Endodermal cell (in vitro differentiated cells): ENCODE data around the gene HOXA11. TPM values are rescaled to one million over a fixed set of nuclear protein-coding genes. Genes with fewer than 3 reads are reported as not detected.

Experiments
- DNase-seq: peaks from one replicate; pipeline ENCODE4 v3.0.0-alpha.2; 2017
- H3K27ac ChIP-seq: 2 replicates; pipeline ENCODE4 v1.5.1; 2013; ENCODE audit warnings: mild to moderate bottlenecking, low read depth, low read length, moderate library complexity
- H3K27me3 ChIP-seq: 2 replicates; pipeline ENCODE4 v1.6.1; 2013; ENCODE audit warnings: mild to moderate bottlenecking, low read length, moderate library complexity; ENCODE audit not compliant: insufficient read depth, control insufficient read depth, poor library complexity, severe bottlenecking
- H3K36me3 ChIP-seq: 2 replicates; pipeline ENCODE4 v1.7.0; 2013; ENCODE audit warnings: mild to moderate bottlenecking, low read length, moderate library complexity; ENCODE audit not compliant: control insufficient read depth, insufficient read depth
- H3K4me1 ChIP-seq: one replicate; pipeline ENCODE4 v1.7.0; 2013; ENCODE audit warnings: low read length; ENCODE audit not compliant: control insufficient read depth, insufficient read depth
- H3K4me3 ChIP-seq: 2 replicates; pipeline ENCODE4 v1.5.1; 2013; ENCODE audit warnings: mild to moderate bottlenecking, low read length, moderate library complexity
- H3K9ac ChIP-seq: 2 replicates; pipeline ENCODE4 v1.6.1; 2013; ENCODE audit warnings: mild to moderate bottlenecking, low read length, moderate library complexity; ENCODE audit not compliant: poor library complexity, severe bottlenecking; ENCODE audit errors: extremely low read depth
- H3K9me3 ChIP-seq: 2 replicates; pipeline ENCODE4 v1.6.1; 2013; ENCODE audit warnings: mild to moderate bottlenecking, low read length, moderate library complexity; ENCODE audit not compliant: control insufficient read depth
- H3K27ac Mint-ChIP-seq: 2 replicates; pipeline ENCODE4 v1.8.0; 2020; ENCODE audit warnings: mixed read lengths
- H3K27me3 Mint-ChIP-seq: 2 replicates; pipeline ENCODE4 v1.8.0; 2021; ENCODE audit warnings: mild to moderate bottlenecking, mixed read lengths; ENCODE audit not compliant: insufficient read depth
- H3K36me3 Mint-ChIP-seq: 2 replicates; pipeline ENCODE4 v1.8.0; 2020; ENCODE audit warnings: low read depth, mixed read lengths
- H3K4me1 Mint-ChIP-seq: 2 replicates; pipeline ENCODE4 v1.8.0; 2020; ENCODE audit warnings: mixed read lengths
- H3K4me3 Mint-ChIP-seq: 2 replicates; pipeline ENCODE4 v1.8.0; 2020; ENCODE audit warnings: mild to moderate bottlenecking, moderate library complexity, mixed read lengths
- H3K9me3 Mint-ChIP-seq: 2 replicates; pipeline ENCODE4 v1.8.0; 2020; ENCODE audit warnings: mild to moderate bottlenecking, mixed read lengths
- CTCF ChIP-seq: fragments of 200-600 bp; sonication (generic); conservative IDR thresholded peaks from 2 replicates; pipeline ENCODE4 v1.5.0; 2021; ENCODE audit warnings: antibody characterized with exemption, mild to moderate bottlenecking
- WGBS, 2 experiments: methylation state at CpG; one replicate each; pipeline versions ENCODE4 v1.1.5 to v1.1.7; 2013; ENCODE audit warnings: missing lambda C conversion rate in 2 of 2, mixed read lengths in 1 of 2; ENCODE audit not compliant: insufficient coverage in 1 of 2, insufficient read length in 1 of 2; 5-methylcytosine and 5-hydroxymethylcytosine counted together
- total RNA-seq, 2 donors: library from RNA; stranded (reverse); fragmentation: NEBNext Ultra II Directional in 1 of 2; extraction: Animal tissue kit (Norgen Biotek cat#: 25700) in 1 of 2; gene quantifications; 2 replicates in 1 of 2; 3 replicates in 1 of 2; pipeline ENCODE4 v1.2.1, GENCODE V29; 2021

HOXA11 gene
- total RNA-seq, 2 donors from 2014 or later: not detected

- H3K4me3 Mint-ChIP-seq: no peak overlapping the region
- TF ChIP-seq CTCF: no peak
- 28 to 36% methylated on average over 10 to 22 of the region's 22 CpGs for WGBS, 2 experiments
- no peak overlapping the region for H3K27ac Mint-ChIP-seq
- peaks cover 3% of the 10 kb centered on the region for H3K4me1 ChIP-seq
- no peak overlapping the region for H3K27ac ChIP-seq
- H3K9me3 ChIP-seq: peaks cover 11% of the 10 kb centered on the region
- peaks cover 12% of the 10 kb centered on the region for H3K4me1 Mint-ChIP-seq
- no peak overlapping the region for H3K4me3 ChIP-seq
- no peaks in the 10 kb centered on the region for H3K36me3 Mint-ChIP-seq
- H3K27me3 ChIP-seq: peaks cover 100% of the 10 kb centered on the region
- no peak for DNase-seq
- H3K9ac ChIP-seq: no peak overlapping the region
- peaks cover 6% of the 10 kb centered on the region for H3K9me3 Mint-ChIP-seq
- peaks cover 97% of the 10 kb centered on the region for H3K27me3 Mint-ChIP-seq
- no peaks in the 10 kb centered on the region for H3K36me3 ChIP-seq
These were observed 7.9 kb downstream of the HOXA11 start for GRCh38 chr7:27176962-27177794.

- no peak overlapping the region for H3K27ac Mint-ChIP-seq
- DNase-seq: no peak
- Histone ChIP-seq H3K36me3 (no peaks in the 10 kb centered on the region), H3K9ac (no peak overlapping the region), H3K9me3 (peaks cover 11% of the 10 kb centered on the region), H3K27me3 (peaks cover 100% of the 10 kb centered on the region), H3K27ac (no peak overlapping the region), H3K4me1 (peaks cover 3% of the 10 kb centered on the region), H3K4me3 (no peak overlapping the region)
- peaks cover 12% of the 10 kb centered on the region for H3K4me1 Mint-ChIP-seq
- peaks cover 97% of the 10 kb centered on the region for H3K27me3 Mint-ChIP-seq
- peaks cover 6% of the 10 kb centered on the region for H3K9me3 Mint-ChIP-seq
- 84 to 90% methylated on average over 2 to 3 of the region's 3 CpGs for WGBS, 2 experiments
- no peak overlapping the region for H3K4me3 Mint-ChIP-seq
- no peak for TF ChIP-seq CTCF
- no peaks in the 10 kb centered on the region for H3K36me3 Mint-ChIP-seq
These were observed 8.5 kb downstream of the HOXA11 start for GRCh38 chr7:27176524-27176845.

DNA sequence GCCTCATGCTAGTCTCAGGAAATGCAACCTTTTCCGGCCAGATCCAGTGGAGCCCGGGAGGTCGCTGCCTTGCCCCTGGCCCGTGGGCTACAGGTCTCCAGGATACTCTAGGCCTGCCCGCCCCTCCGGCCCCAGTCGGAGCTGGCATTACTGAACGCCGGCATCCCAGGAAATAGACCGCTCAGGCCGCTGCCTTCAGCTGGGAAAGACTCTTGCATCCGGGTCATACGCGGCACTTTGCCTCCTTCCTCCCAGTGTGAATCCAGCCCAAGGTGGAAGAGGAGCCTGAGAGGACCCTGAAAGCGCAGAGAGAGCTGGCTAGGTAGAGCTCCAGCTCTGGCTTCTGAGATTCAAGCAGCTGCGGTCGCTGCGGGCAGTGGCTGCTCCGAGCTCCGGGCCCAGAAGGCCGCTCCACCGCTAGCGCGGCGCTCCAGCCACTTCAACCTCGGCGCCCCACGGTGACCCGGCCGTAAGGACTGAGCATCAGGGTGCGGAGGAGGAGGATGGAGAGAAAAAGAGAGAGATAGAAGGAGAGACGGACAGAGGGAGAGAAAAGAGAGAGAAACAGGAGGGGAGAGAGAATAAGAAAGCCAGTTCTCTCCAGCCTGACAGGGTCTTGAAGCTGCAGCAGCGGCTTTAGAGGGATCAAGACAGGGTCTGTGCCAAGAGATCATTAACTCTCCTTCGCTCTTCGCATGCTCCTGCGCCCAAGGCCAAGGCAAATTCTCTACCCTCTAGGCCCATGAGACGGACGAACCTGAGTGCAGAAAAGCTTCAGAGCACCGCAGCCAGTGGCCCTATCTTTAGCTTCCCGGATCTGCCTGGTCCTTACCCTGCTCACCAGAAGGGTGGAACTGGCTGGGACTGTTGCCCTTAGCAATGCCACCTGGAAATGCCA is 9.2 kb downstream of the HOXA11 start:
- Histone ChIP-seq H3K4me1 (peaks cover 3% of the 10 kb centered on the region), H3K9me3 (peaks cover 11% of the 10 kb centered on the region), H3K9ac (no peak overlapping the region), H3K27ac (no peak overlapping the region), H3K27me3 (peaks cover 100% of the 10 kb centered on the region), H3K36me3 (no peaks in the 10 kb centered on the region), H3K4me3 (no peak overlapping the region)
- H3K9me3 Mint-ChIP-seq: peaks cover 6% of the 10 kb centered on the region
- no peak overlapping the region for H3K4me3 Mint-ChIP-seq
- H3K27me3 Mint-ChIP-seq: peaks cover 97% of the 10 kb centered on the region
- WGBS, 2 experiments: 15 to 17% methylated on average over 22 to 40 of the region's 40 CpGs
- DNase-seq: peak; percentile 76
- TF ChIP-seq CTCF: no peak
- no peak overlapping the region for H3K27ac Mint-ChIP-seq
- peaks cover 12% of the 10 kb centered on the region for H3K4me1 Mint-ChIP-seq
- H3K36me3 Mint-ChIP-seq: no peaks in the 10 kb centered on the region
